Measurements from ENCODE around the gene AUTS2.

Gene AUTS2

DNA sequence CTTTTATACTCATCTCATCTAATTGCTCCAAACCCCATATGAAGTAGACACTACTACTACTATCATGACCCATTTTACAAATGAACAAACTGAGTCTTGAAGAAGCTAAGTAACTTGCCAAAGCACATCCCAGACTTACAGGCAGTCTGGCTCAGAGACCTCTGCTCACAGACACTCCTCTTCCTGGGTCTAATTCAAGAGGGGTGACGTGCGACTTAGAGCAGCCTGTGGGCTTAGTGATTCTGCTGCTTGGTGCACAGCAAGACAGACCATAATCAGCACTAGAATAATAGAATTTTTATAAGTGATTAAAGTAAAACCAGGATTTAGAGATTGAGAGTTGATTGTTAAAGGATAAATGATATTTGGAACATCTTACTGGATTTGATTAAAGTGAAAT lies 750.8 kb downstream of the AUTS2 start:
- TF ChIP-seq CTCF (conservative IDR thresholded peaks at IDR 0.05; ENCODE audit: low read length): no peak
- no peak overlapping the region for H3K4me3 ChIP-seq (ENCODE audit: low read length)

DNA sequence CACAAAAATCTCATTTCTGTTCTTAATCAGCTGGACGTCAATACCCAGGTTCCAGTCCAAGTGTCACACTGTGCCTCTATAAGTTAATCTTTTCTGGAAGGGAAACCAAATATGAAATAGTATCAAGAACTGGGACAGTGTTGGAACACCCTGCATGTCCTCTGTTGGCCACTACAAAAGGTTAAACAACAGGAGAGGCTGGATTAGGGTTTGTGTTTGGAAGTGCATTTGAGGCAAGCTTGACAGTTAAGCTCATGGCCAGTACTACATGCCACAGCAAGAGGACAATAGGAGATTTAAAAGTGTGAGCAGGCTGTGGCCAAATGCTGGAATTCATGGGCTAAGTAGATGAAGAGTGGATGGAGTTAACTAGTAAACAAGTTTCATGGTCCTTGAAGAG lies 751.5 kb downstream of the AUTS2 start:
- TF ChIP-seq CTCF (conservative IDR thresholded peaks at IDR 0.05; ENCODE audit: low read length): no peak
- no peak for DNase-seq (ENCODE audit: low read depth)
- H3K4me3 ChIP-seq (ENCODE audit: low read length): no peak overlapping the region

More for the DNA sequence above, 750.8 kb downstream of the AUTS2 start:
- DNase-seq (ENCODE audit: low read depth): no peak

GRCh38 chr7:70352088-70352487 lies 753.8 kb downstream of the AUTS2 start:
- no peak for DNase-seq (ENCODE audit: low read depth)
- no peak for TF ChIP-seq CTCF (conservative IDR thresholded peaks at IDR 0.05; ENCODE audit: low read length)
- H3K4me3 ChIP-seq (ENCODE audit: low read length): no peak overlapping the region

- DNase-seq (ENCODE audit: low read depth): peak; percentile 11
- no peak for TF ChIP-seq CTCF (conservative IDR thresholded peaks at IDR 0.05; ENCODE audit: low read length)
- H3K4me3 ChIP-seq (ENCODE audit: low read length): no peak overlapping the region
Observed at GRCh38 chr7:70352906-70353305, 754.6 kb downstream of the AUTS2 start.

GRCh38 chr7:70353330-70353945 lies 755.2 kb downstream of the AUTS2 start:
- DNase-seq (ENCODE audit: low read depth): peak; percentile 71

GRCh38 chr7:70353946-70354335 lies 755.7 kb downstream of the AUTS2 start:
- no peak for DNase-seq (ENCODE audit: low read depth)
- H3K4me3 ChIP-seq (ENCODE audit: low read length): no peak overlapping the region
- TF ChIP-seq CTCF (conservative IDR thresholded peaks at IDR 0.05; ENCODE audit: low read length): no peak

More at GRCh38 chr7:70353330-70353945, 755.2 kb downstream of the AUTS2 start:
- H3K4me3 ChIP-seq (ENCODE audit: low read length): no peak overlapping the region
- no peak for TF ChIP-seq CTCF (conservative IDR thresholded peaks at IDR 0.05; ENCODE audit: low read length)

DNA sequence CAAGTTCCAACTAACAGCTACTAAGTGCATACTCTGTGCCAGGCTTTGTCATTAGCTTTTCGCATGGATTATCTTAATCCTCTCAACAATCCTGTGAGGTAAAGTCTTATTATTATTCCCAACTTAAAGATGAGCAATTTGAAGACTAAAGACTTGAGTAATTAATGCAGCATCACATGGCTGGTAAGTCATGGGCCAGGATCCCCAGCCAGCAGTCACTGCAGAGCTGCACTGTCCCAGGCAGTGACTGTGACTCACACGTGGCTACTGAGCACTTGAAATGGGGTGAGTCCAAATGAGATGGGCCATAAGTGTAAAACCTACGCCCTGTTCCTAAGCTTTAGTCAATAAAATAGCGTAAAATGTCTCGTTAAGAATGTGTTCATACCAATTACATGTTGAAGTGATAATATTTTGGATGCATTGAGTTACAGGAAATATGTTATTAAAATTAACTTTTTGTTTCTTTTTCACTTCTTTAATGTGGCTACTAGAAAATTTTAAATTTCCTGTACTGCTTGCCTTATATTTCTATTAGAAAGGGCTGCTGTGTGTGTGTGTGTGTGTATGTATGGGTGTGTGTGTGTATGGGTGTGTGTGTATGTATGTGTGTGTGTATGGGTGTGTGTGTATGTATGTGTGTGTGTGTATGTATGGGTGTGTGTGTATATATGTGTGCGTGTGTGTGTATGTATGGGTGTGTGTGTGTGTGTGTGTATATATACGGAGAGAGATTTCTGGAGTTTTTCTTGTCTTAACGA lies 756.3 kb downstream of the AUTS2 start:
- peak; percentile 11 for DNase-seq (ENCODE audit: low read depth)
- no peak overlapping the region for H3K4me3 ChIP-seq (ENCODE audit: low read length)
- TF ChIP-seq CTCF (conservative IDR thresholded peaks at IDR 0.05; ENCODE audit: low read length): no peak

All from AG10803 (cell line).